OCI-LY7 (cell line): Measurements from ENCODE around the gene FHOD3. TPM values are rescaled to one million over a fixed set of nuclear protein-coding genes. Genes with fewer than 3 reads are reported as not detected.

Source experiments
- BruUV-seq: library from RNA; stranded (reverse); fragments of 400-500 nt; replicated peaks from 2 replicates; lab custom pipeline; 2021; lab: Mats Ljungman, UMichigan
- CTCF ChIA-PET: fragments of 300-600 bp; sonication (Branson Sonifier 250); formaldehyde crosslinking; loops from one replicate; lab custom pipeline; 2022; ENCODE audit warnings: antibody characterized with exemption; ENCODE audit not compliant: unreplicated experiment; lab: Charles Lee
- POLR2A ChIA-PET: fragments of 300-600 bp; sonication (Branson Sonifier 250); formaldehyde crosslinking; loops from one replicate; lab custom pipeline; 2022; ENCODE audit warnings: antibody characterized with exemption; lab: Charles Lee
- DNase-seq: peaks from one replicate; pipeline ENCODE4 v3.0.0-alpha.2; 2015; ENCODE audit warnings: low spot score
- H2AFZ ChIP-seq: fragments of 200-600 bp; sonication (generic), shearing (Covaris generic); 2 replicates; pipeline ENCODE4 v1.6.1; 2014; ENCODE audit warnings: mild to moderate bottlenecking, antibody characterized with exemption, low read length, moderate library complexity
- H3K27ac ChIP-seq: fragments of 200-600 bp; sonication (generic); 2 replicates; pipeline ENCODE4 v1.5.1; 2014; ENCODE audit warnings: mixed run types, low read depth, mild to moderate bottlenecking, moderate library complexity, low read length, inconsistent platforms; ENCODE audit not compliant: poor library complexity, severe bottlenecking
- H3K36me3 ChIP-seq: fragments of 200-600 bp; sonication (generic); 2 replicates; pipeline ENCODE4 v1.6.1; 2014; ENCODE audit warnings: mild to moderate bottlenecking, antibody characterized with exemption, low read length, moderate library complexity, mixed read lengths; ENCODE audit not compliant: insufficient read depth
- H3K4me1 ChIP-seq: fragments of 200-600 bp; sonication (generic); 2 replicates; pipeline ENCODE4 v1.5.1; 2014; ENCODE audit warnings: mild to moderate bottlenecking, low read length; ENCODE audit not compliant: insufficient read depth, poor library complexity, severe bottlenecking
- H3K4me2 ChIP-seq: fragments of 200-600 bp; sonication (generic); 2 replicates; pipeline ENCODE4 v1.6.1; 2014; ENCODE audit warnings: mild to moderate bottlenecking, low read length
- H3K4me3 ChIP-seq: fragments of 200-600 bp; sonication (generic); 2 replicates; pipeline ENCODE4 v1.5.1; 2014; ENCODE audit warnings: mild to moderate bottlenecking, low read depth, low read length; ENCODE audit not compliant: poor library complexity, severe bottlenecking
- H3K79me2 ChIP-seq: fragments of 200-600 bp; sonication (generic); 2 replicates; pipeline ENCODE4 v1.6.1; 2016; ENCODE audit warnings: low read depth, mild to moderate bottlenecking, low read length, moderate library complexity, mixed read lengths; ENCODE audit not compliant: insufficient read depth
- H3K9me2 ChIP-seq: fragments of 200-600 bp; sonication (generic); 2 replicates; pipeline ENCODE4 v1.6.1; 2016; ENCODE audit warnings: mild to moderate bottlenecking, low read length, mixed read lengths; ENCODE audit not compliant: insufficient read depth
- H3K9me3 ChIP-seq: fragments of 200-600 bp; sonication (generic); 2 replicates; pipeline ENCODE4 v1.6.1; 2014; ENCODE audit warnings: mild to moderate bottlenecking, mixed run types, low read length, mixed read lengths
- H4K20me1 ChIP-seq: fragments of 200-600 bp; sonication (generic); 2 replicates; pipeline ENCODE4 v1.6.1; 2014; ENCODE audit warnings: mild to moderate bottlenecking, antibody characterized with exemption, low read length, moderate library complexity, mixed read lengths; ENCODE audit not compliant: insufficient read depth
- CTCF ChIP-seq: fragments of 200-600 bp; sonication (generic); conservative IDR thresholded peaks from 2 replicates; pipeline ENCODE4 v1.5.1; 2014; ENCODE audit warnings: mild to moderate bottlenecking, antibody characterized with exemption, low read length, moderate library complexity, mixed read lengths
- EZH2phosphoT487 ChIP-seq: fragments of 200-600 bp; sonication (generic); IDR thresholded peaks from 2 replicates; pipeline ENCODE4 v1.6.1; 2018; ENCODE audit warnings: low read depth, borderline replicate concordance, mild to moderate bottlenecking, mixed run types, antibody characterized with exemption, low read length, moderate library complexity, mixed read lengths
- intact Hi-C: fragments of 100-400 bp; cut with micrococcal nuclease; formaldehyde crosslinking; loops from one replicate; pipeline ENCODE4 v1.10.0; 2022; ENCODE audit not compliant: unreplicated experiment
- total RNA-seq, 2 experiments: library from RNA; depleted of rRNA in 1 of 2; stranded (reverse); fragments of >200 nt in 1 of 2; shearing (Covaris generic) in 1 of 2; gene quantifications; 2 replicates each; pipeline ENCODE4 v1.2.3, GENCODE V29; 2014 to 2022

Gene FHOD3
- total RNA-seq, 2 experiments from 2014 or later: 0.06 to 2.4 TPM

DNA sequence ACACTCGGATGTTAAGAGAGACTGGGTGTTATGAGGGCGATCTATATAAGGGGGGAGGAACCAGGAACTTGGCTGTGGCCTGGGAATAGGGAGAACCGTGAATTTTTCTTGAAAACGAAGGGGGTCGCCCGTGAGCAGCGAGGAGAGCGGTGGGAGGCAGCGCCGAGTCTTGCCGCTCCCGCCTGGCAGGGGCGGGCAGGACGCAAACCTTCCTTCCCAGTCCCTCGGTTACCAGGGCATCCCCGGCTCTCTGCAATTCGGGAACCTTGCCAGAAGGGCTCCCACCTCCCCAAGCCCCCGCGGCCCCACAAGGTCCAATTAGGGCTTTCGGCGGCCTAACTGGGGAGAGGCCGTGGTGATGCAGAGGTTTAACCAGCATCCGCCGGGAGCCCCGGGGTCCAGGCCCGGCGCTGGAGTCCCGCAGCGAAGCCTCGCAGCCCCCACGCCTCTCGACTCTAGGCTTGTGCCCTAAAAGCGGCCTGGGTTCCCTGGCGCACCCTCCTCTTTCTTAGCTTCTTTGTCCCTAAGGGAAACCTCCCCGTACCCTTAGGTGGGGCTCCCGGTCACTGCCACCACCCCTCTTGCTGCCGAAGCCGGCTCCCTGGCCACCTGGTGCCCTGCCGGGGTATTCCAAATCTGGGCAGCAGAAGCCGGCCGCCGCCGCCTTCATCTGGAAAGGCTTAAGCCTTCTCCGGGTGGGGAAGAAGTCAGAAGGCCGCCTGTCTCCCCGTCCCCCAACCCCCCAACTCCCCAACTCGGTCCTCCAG, 680 bp upstream of the FHOD3 start:
- H3K4me3 ChIP-seq: no peak overlapping the region
- CTCF ChIA-PET: no interaction called here

GRCh38 chr18:36298126-36298741, 721 bp downstream of the FHOD3 start:
- Histone ChIP-seq H3K9me2 (no peaks in the 10 kb centered on the region), H3K36me3 (no peaks in the 10 kb centered on the region), H3K27ac (no peak overlapping the region), H3K9me3 (no peaks in the 10 kb centered on the region), H3K4me2 (no peak overlapping the region; the same call in 1 of the 2 replicates), H2AFZ (no peak overlapping the region), H4K20me1 (no peaks in the 10 kb centered on the region), H3K79me2 (no peaks in the 10 kb centered on the region), H3K4me1 (no peaks in the 10 kb centered on the region), H3K4me3 (no peak overlapping the region)
- ChIA-PET CTCF (interaction anchor here (0.6 kb wide), 2 partner anchors 27 to 539 kb away, joined by 3 to 11 read pairs; no protein-coding TSS in a partner anchor), POLR2A (interaction anchor here (0.5 to 0.6 kb wide), 2 partner anchors 14 to 381 kb away, joined by 3 to 4 read pairs; no protein-coding TSS in a partner anchor)
- TF ChIP-seq EZH2phosphoT487 (no peak), CTCF (no peak)
- intact Hi-C loops: no loop called here
- no TSS peak for BruUV-seq
- DNase-seq: no peak

More for the DNA sequence above, 680 bp upstream of the FHOD3 start:
- Histone ChIP-seq H3K4me2 (no peak overlapping the region), H3K27ac (no peak overlapping the region), H2AFZ (no peak overlapping the region), H3K9me2 (no peaks in the 10 kb centered on the region), H3K79me2 (no peaks in the 10 kb centered on the region), H3K4me1 (no peaks in the 10 kb centered on the region), H3K36me3 (no peaks in the 10 kb centered on the region), H4K20me1 (no peaks in the 10 kb centered on the region), H3K9me3 (no peaks in the 10 kb centered on the region)
- TF ChIP-seq CTCF: no peak
- TF ChIP-seq EZH2phosphoT487: no peak
- POLR2A ChIA-PET: no interaction called here
- no TSS peak for BruUV-seq
- intact Hi-C loops: no loop called here
- no peak for DNase-seq
